ENCODE measurements around the gene ABHD10.

ABHD10 gene

GRCh38 chr3:111963424-111963823 is 15.4 kb upstream of the ABHD10 start:
- no peak for DNase-seq (ENCODE audit: extremely low read depth in 1 of 2, low read depth in 1 of 2)

GRCh38 chr3:111965484-111965883 is 13.3 kb upstream of the ABHD10 start:
- no peak for DNase-seq (ENCODE audit: extremely low read depth in 1 of 2, low read depth in 1 of 2)

- DNase-seq (ENCODE audit: extremely low read depth in 1 of 2, low read depth in 1 of 2) = no peak
These were observed 11.8 kb upstream of the ABHD10 start for GRCh38 chr3:111967068-111967467.

GRCh38 chr3:111967651-111968274 is 11.1 kb upstream of the ABHD10 start:
- DNase-seq (ENCODE audit: extremely low read depth in 1 of 2, low read depth in 1 of 2) = peak; percentile 29 to 70

GRCh38 chr3:111968319-111969054 is 10.3 kb upstream of the ABHD10 start:
- DNase-seq (ENCODE audit: extremely low read depth in 1 of 2, low read depth in 1 of 2) = no peak

GRCh38 chr3:111970376-111970775 is 8.4 kb upstream of the ABHD10 start:
- no peak for DNase-seq (ENCODE audit: extremely low read depth in 1 of 2, low read depth in 1 of 2)

- DNase-seq (ENCODE audit: extremely low read depth in 1 of 2, low read depth in 1 of 2) = no peak
These were observed 7.2 kb upstream of the ABHD10 start for GRCh38 chr3:111971533-111972130.

- DNase-seq (ENCODE audit: extremely low read depth in 1 of 2, low read depth in 1 of 2) = no peak
These were observed 5.9 kb upstream of the ABHD10 start for GRCh38 chr3:111972891-111973290.

GRCh38 chr3:111975131-111975530 is 3.7 kb upstream of the ABHD10 start:
- no peak for DNase-seq (ENCODE audit: extremely low read depth in 1 of 2, low read depth in 1 of 2)

GRCh38 chr3:111976254-111976653 is 2.6 kb upstream of the ABHD10 start:
- no peak for DNase-seq (ENCODE audit: extremely low read depth in 1 of 2, low read depth in 1 of 2)

- DNase-seq (ENCODE audit: extremely low read depth in 1 of 2, low read depth in 1 of 2) = no peak
These were observed 710 bp downstream of the ABHD10 start for GRCh38 chr3:111979434-111980038.

GRCh38 chr3:111980716-111981456 is 2.1 kb downstream of the ABHD10 start:
- DNase-seq (ENCODE audit: extremely low read depth in 1 of 2, low read depth in 1 of 2) = peak in 1 of 2 donors; percentile 30

GRCh38 chr3:111981457-111981763 is 2.6 kb downstream of the ABHD10 start:
- no peak for DNase-seq (ENCODE audit: extremely low read depth in 1 of 2, low read depth in 1 of 2)

- DNase-seq (ENCODE audit: extremely low read depth in 1 of 2, low read depth in 1 of 2) = no peak
These were observed 5.9 kb downstream of the ABHD10 start for GRCh38 chr3:111984636-111985298.

- DNase-seq (ENCODE audit: extremely low read depth in 1 of 2, low read depth in 1 of 2) = no peak
These were observed 8.0 kb downstream of the ABHD10 start for GRCh38 chr3:111986800-111987199.

- DNase-seq (ENCODE audit: extremely low read depth in 1 of 2, low read depth in 1 of 2) = no peak
These were observed 10.3 kb downstream of the ABHD10 start for GRCh38 chr3:111989061-111989678.

GRCh38 chr3:111993038-111993437 is 14.2 kb downstream of the ABHD10 start:
- no peak for DNase-seq (ENCODE audit: extremely low read depth in 1 of 2, low read depth in 1 of 2)

GRCh38 chr3:111998636-111999483 is 20.0 kb downstream of the ABHD10 start, which contains the start of gene TAGLN3:
TAGLN3 (plus strand) TSS chr3:111998922; CDS start chr3:111999423, 501 bp downstream.
- no peak for DNase-seq (ENCODE audit: extremely low read depth in 1 of 2, low read depth in 1 of 2)
